HL-60/S4 (cell line): Measurements from ENCODE around the gene ATG9B.

Source experiments
- in situ Hi-C: fragments of 300-500 bp; cut with MboI; formaldehyde crosslinking; loops from 2 replicates; pipeline ENCODE4 v1.14.3; 2022; ENCODE audit warnings: low sequenced_read_pairs

ATG9B gene

GRCh38 chr7:150971242-150972022 is 52.9 kb downstream of the ATG9B start:
- in situ Hi-C loops, result no loop called here

- in situ Hi-C loops, result no loop called here
These were observed 53.9 kb downstream of the ATG9B start for GRCh38 chr7:150970424-150970823.

GRCh38 chr7:150969475-150969874 is 54.8 kb downstream of the ATG9B start:
- in situ Hi-C loops, result no loop called here

GRCh38 chr7:150968734-150969372 is 55.4 kb downstream of the ATG9B start:
- in situ Hi-C loops, result no loop called here

GRCh38 chr7:150968056-150968733 is 56.1 kb downstream of the ATG9B start:
- in situ Hi-C loops, result no loop called here

- in situ Hi-C loops, result no loop called here
These were observed 56.9 kb downstream of the ATG9B start for GRCh38 chr7:150967349-150967748.

GRCh38 chr7:150966002-150966401 is 58.3 kb downstream of the ATG9B start:
- in situ Hi-C loops, result no loop called here

- in situ Hi-C loops, result no loop called here
These were observed 58.9 kb downstream of the ATG9B start for GRCh38 chr7:150965273-150965830.
